HG03108 (cell line): ENCODE data around the gene SKI.

Experiments used
- ATAC-seq: cut with Tn5 transposase; IDR thresholded peaks from one replicate; pipeline ENCODE4 v1.9.1; 2021; ENCODE audit warnings: moderate library complexity; ENCODE audit not compliant: unreplicated experiment

SKI gene

GRCh38 chr1:2229037-2229864 lies 1.1 kb downstream of the SKI start:
- ATAC-seq: no peak

- no peak for ATAC-seq
These were observed 2.0 kb downstream of the SKI start for GRCh38 chr1:2229911-2230731.

DNA sequence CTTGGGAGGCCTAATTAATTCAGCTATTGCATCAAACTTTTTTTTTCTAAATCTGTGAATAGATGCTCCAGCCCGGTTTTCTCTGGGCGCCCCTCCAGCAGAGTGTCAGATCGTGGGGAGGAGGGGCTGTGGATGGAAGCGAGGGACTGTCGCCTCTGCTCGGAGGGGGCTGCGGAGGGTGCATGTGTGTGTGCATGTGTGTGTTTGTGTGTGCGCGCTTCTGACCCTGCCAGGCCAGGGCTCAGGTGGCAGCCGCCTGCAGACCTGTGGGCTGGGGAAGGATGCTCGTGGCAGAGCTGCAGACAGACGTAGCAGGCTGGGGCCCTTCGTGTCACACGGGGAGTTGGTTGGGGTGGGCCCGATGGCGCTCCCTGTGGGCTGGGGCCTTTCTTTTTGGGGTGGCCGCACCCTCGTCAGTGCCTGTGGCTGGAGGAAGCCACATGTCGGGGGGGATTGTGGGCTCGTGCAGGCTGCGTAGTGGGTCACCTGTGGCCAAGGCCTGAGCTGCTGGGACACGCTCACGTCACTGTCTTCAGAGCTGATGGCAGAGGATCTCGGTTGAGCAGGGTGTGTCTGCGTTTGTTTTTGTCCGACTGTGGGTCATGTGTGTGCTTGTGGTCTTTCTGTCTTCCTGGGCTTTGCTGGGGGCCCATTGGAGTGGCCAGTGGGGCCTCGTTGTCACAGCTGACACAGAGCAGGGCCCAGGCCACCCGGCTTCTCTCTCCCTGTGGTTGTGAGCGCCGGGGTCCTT lies 2.8 kb downstream of the SKI start:
- no peak for ATAC-seq

- no peak for ATAC-seq
These were observed 3.6 kb downstream of the SKI start for GRCh38 chr1:2231532-2232254.

DNA sequence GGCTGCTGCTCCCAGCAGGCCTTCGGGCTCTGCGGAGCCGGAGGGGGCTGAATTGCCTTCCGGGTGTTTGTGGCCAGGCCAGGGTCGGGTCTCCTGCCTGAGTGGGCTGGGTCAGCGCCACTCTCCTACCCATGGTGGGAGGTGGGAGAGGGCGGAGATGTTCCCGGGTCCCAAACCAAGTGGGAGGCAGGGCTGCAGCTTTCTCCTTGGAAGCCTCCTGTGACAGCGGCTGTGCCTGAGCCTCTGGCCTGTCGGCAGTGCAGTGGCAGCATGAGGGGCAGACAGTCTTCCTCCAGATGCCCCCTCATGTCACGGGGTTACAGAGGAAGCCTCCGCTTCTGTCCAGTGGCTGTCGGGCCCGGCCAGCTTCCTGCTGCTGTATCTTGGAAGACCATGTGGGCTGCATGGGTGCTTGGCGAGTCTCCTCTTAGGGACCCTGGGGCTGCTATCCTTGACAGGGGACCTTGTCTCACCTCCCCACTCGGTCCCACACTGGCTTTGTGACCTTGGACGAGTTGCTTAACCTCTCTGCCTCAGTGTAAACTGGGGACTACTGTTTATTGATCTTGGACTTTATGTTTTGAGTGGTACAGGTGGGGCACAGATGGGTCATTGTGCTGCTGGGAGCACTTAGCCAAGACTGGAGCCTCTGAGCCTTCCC lies 4.3 kb downstream of the SKI start:
- ATAC-seq: no peak

GRCh38 chr1:2232916-2233438 lies 4.9 kb downstream of the SKI start:
- no peak for ATAC-seq

GRCh38 chr1:2233468-2233867 lies 5.3 kb downstream of the SKI start:
- ATAC-seq: no peak

GRCh38 chr1:2233997-2234761 lies 6.1 kb downstream of the SKI start:
- ATAC-seq: no peak

DNA sequence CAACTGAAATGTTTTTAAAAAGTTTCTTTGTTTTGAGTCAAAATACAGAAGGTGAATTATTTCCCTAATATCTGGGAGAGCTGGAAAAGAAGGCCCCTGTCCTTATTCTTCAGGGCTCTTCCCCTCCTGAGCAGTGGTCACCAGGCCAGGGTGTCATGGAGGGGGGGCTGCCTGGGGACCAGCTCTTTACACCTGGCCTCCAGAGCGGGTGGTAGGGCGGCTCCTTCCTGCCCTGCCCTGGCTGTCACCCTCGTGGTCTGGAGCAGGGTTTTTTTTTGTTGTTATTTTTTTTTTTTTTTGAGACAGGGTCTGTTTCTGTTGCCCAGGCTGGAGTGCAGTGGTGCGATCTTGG lies 6.6 kb downstream of the SKI start:
- ATAC-seq: no peak

DNA sequence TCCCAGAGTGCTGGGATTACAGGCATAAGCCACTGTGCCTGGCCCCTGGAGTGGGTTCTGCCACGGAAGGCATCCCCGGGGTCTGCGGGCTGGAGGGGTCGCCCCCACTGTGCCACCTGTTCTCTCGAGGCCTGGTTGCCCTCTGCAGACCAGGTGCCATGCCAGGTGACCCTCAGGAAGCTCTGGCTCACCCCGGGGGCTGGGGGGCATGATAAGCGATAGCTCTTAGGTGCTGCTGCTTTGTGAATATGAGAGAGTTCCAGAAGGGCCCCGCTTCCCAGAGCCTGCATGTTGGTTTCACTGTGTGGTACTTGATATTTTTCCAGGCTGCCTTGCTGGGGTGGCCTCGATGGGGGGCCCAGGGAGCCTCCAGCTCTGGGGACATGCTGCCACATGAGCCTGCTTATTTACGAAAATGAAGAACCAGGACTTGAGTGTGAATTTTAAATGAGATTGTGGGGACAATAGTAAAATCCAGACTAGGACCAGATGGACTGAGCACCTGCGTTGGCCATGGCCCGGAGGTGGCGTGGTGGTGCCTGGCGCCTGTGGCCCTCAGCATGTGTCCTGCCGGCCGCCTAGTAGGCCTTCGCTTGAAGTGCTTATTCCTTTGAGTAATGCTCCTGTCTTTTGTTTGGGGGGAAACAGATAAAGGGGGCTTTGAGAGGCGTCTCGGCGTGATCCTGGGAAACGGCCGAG lies 7.3 kb downstream of the SKI start:
- ATAC-seq: no peak

- ATAC-seq: no peak
These were observed 8.9 kb downstream of the SKI start for GRCh38 chr1:2236695-2237677.

- no peak for ATAC-seq
These were observed 9.7 kb downstream of the SKI start for GRCh38 chr1:2237773-2238172.

GRCh38 chr1:2238361-2239012 lies 10.4 kb downstream of the SKI start:
- no peak for ATAC-seq

GRCh38 chr1:2239013-2239370 lies 10.9 kb downstream of the SKI start:
- no peak for ATAC-seq

DNA sequence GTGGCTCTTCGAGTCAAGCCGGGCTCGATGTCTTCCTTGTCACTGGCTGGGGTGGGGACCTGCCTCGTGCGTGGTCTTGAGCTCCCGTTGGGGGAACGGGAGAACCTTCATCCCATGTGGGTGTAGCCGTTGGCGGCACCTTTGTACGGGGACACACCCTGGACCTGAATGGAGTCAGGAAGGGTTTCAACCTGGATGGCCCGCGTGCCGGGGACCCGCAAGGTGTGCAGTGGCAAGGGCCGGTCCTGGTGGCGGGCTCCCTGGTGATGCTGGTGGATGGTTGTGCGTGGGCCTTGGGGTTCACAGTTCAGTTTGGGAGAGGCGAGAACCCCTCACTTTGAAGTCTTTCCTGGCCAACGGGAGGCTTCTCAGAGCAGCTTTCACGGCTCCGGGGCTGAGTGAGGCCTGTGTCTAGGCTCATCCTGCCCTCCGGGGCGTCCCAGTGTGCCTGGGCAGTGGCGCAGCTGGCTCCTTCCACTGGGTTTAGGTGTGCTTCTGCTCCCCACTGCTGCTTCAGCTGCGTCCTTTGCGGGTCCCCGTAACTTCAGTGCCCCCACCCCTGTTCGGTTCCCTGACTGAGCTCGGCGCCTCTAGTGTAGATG lies 11.4 kb downstream of the SKI start:
- ATAC-seq: no peak

GRCh38 chr1:2240270-2241156 lies 12.4 kb downstream of the SKI start:
- ATAC-seq: no peak
